Measurements from ENCODE around the gene SRSF11.
A peak's percentile ranks its signal among the peaks of the same experiment; 100 is the strongest.
"Not testable (repeated sequence)": the region's sequence is repeated elsewhere in the genome, so short reads cannot be mapped to it uniquely, and the experiment has no call there.

Gene SRSF11, protein sequence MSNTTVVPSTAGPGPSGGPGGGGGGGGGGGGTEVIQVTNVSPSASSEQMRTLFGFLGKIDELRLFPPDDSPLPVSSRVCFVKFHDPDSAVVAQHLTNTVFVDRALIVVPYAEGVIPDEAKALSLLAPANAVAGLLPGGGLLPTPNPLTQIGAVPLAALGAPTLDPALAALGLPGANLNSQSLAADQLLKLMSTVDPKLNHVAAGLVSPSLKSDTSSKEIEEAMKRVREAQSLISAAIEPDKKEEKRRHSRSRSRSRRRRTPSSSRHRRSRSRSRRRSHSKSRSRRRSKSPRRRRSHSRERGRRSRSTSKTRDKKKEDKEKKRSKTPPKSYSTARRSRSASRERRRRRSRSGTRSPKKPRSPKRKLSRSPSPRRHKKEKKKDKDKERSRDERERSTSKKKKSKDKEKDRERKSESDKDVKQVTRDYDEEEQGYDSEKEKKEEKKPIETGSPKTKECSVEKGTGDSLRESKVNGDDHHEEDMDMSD

GRCh38 chr1:70221238-70222121 is at the start of gene SRSF11:
Gene SRSF11, plus strand, starts transcription at chr1:70221380. Its CDS starts 257 bp downstream, at chr1:70221637.
- Histone ChIP-seq H3K9me3 (ENCODE audit: low read depth, low read length) (no peaks in the 10 kb centered on the region), H3K27ac (peak within 1 kb of the TSS; percentile 94), H3K4me3 (peak within 1 kb of the TSS; percentile 91), H3K36me3 (ENCODE audit: insufficient read depth, low read length) (peaks cover 43% of the 10 kb centered on the region), H3K9ac (ENCODE audit: insufficient read length) (peak within 1 kb of the TSS; percentile 99)
- TF ChIP-seq POLR2AphosphoS5 (IDR thresholded peaks at IDR 0.05; ENCODE audit: borderline replicate concordance, low read depth, low read length) (peak; percentile 94), EZH2 (IDR thresholded peaks at IDR 0.05) (no peak), FOXP2 (optimal IDR thresholded peaks at IDR 0.05; ENCODE audit: control extremely low read depth, extremely low read length, insufficient read depth) (peak; percentile 44)
- DNase-seq (ENCODE audit: low read depth, low spot score): peak; percentile 64

- no peak overlapping the region for H3K4me3 ChIP-seq
- H3K27ac ChIP-seq: no peak overlapping the region
- TF ChIP-seq EZH2 (IDR thresholded peaks at IDR 0.05) (no peak), FOXP2 (optimal IDR thresholded peaks at IDR 0.05; ENCODE audit: control extremely low read depth, extremely low read length, insufficient read depth) (no peak), POLR2AphosphoS5 (IDR thresholded peaks at IDR 0.05; ENCODE audit: borderline replicate concordance, low read depth, low read length) (no peak)
- no peak for DNase-seq (ENCODE audit: low read depth, low spot score)
- H3K9me3 ChIP-seq (ENCODE audit: low read depth, low read length): no peaks in the 10 kb centered on the region
- peaks cover 30% of the 10 kb centered on the region for H3K36me3 ChIP-seq (ENCODE audit: insufficient read depth, low read length)
- H3K9ac ChIP-seq (ENCODE audit: insufficient read length): no peak overlapping the region
Measured at GRCh38 chr1:70171512-70171911, 49.7 kb upstream of the SRSF11 start.

GRCh38 chr1:70185181-70185580 is 36.0 kb upstream of the SRSF11 start:
- not testable (repeated sequence) for DNase-seq (ENCODE audit: low read depth, low spot score); H3K9me3 ChIP-seq (ENCODE audit: low read depth, low read length); H3K4me3 ChIP-seq; H3K9ac ChIP-seq (ENCODE audit: insufficient read length); H3K27ac ChIP-seq
- H3K36me3 ChIP-seq (ENCODE audit: insufficient read depth, low read length): peaks cover 28% of the 10 kb centered on the region

DNA sequence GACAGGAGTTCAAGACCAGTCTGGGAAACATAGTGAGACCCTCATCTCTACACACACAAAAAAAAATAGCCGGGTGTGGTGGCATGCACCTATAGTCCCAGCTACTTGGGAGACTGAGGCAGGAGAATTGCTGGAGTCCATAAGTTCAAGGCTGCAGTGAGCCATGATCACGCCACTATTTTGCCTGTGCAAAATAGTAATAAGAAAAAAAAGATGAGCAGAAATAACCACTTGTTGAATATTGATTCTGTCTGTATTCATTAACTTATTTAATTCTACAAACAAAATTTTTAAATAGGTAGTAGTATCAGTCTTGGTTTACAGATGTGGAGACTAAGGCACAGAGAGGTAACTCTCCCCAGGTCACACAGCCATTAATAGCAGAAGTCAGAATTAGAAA is 32.7 kb upstream of the SRSF11 start:
- no peak for DNase-seq (ENCODE audit: low read depth, low spot score)
- peaks cover 20% of the 10 kb centered on the region for H3K36me3 ChIP-seq (ENCODE audit: insufficient read depth, low read length)
- H3K9me3 ChIP-seq (ENCODE audit: low read depth, low read length): no peaks in the 10 kb centered on the region
- H3K27ac ChIP-seq: no peak overlapping the region
- H3K9ac ChIP-seq (ENCODE audit: insufficient read length): no peak overlapping the region
- H3K4me3 ChIP-seq: no peak overlapping the region
- TF ChIP-seq FOXP2 (optimal IDR thresholded peaks at IDR 0.05; ENCODE audit: control extremely low read depth, extremely low read length, insufficient read depth): no peak
- no peak for TF ChIP-seq EZH2 (IDR thresholded peaks at IDR 0.05)
- no peak for TF ChIP-seq POLR2AphosphoS5 (IDR thresholded peaks at IDR 0.05; ENCODE audit: borderline replicate concordance, low read depth, low read length)

- Histone ChIP-seq H3K36me3 (ENCODE audit: insufficient read depth, low read length) (peaks cover 12% of the 10 kb centered on the region), H3K9me3 (ENCODE audit: low read depth, low read length) (no peaks in the 10 kb centered on the region), H3K9ac (ENCODE audit: insufficient read length) (no peak overlapping the region), H3K4me3 (no peak overlapping the region), H3K27ac (no peak overlapping the region)
- DNase-seq (ENCODE audit: low read depth, low spot score): no peak
- TF ChIP-seq EZH2 (IDR thresholded peaks at IDR 0.05) (no peak), FOXP2 (optimal IDR thresholded peaks at IDR 0.05; ENCODE audit: control extremely low read depth, extremely low read length, insufficient read depth) (no peak), POLR2AphosphoS5 (IDR thresholded peaks at IDR 0.05; ENCODE audit: borderline replicate concordance, low read depth, low read length) (no peak)
Measured at GRCh38 chr1:70190180-70190579, 31.0 kb upstream of the SRSF11 start.

GRCh38 chr1:70192446-70192845 is 28.7 kb upstream of the SRSF11 start:
- not testable (repeated sequence) for DNase-seq (ENCODE audit: low read depth, low spot score); H3K9ac ChIP-seq (ENCODE audit: insufficient read length); H3K36me3 ChIP-seq (ENCODE audit: insufficient read depth, low read length); H3K27ac ChIP-seq; H3K9me3 ChIP-seq (ENCODE audit: low read depth, low read length); H3K4me3 ChIP-seq

GRCh38 chr1:70194601-70195000 is 26.6 kb upstream of the SRSF11 start:
- Histone ChIP-seq H3K27ac (no peak overlapping the region), H3K4me3 (no peak overlapping the region), H3K36me3 (ENCODE audit: insufficient read depth, low read length) (no peaks in the 10 kb centered on the region; the same call in 1 of the 2 replicates), H3K9ac (ENCODE audit: insufficient read length) (no peak overlapping the region), H3K9me3 (ENCODE audit: low read depth, low read length) (no peaks in the 10 kb centered on the region)
- TF ChIP-seq FOXP2 (optimal IDR thresholded peaks at IDR 0.05; ENCODE audit: control extremely low read depth, extremely low read length, insufficient read depth) (no peak), EZH2 (IDR thresholded peaks at IDR 0.05) (no peak), POLR2AphosphoS5 (IDR thresholded peaks at IDR 0.05; ENCODE audit: borderline replicate concordance, low read depth, low read length) (no peak)
- no peak for DNase-seq (ENCODE audit: low read depth, low spot score)

GRCh38 chr1:70195342-70195741 is 25.8 kb upstream of the SRSF11 start:
- no peak overlapping the region for H3K9ac ChIP-seq (ENCODE audit: insufficient read length)
- DNase-seq (ENCODE audit: low read depth, low spot score): no peak
- H3K27ac ChIP-seq: no peak overlapping the region
- TF ChIP-seq FOXP2 (optimal IDR thresholded peaks at IDR 0.05; ENCODE audit: control extremely low read depth, extremely low read length, insufficient read depth) (no peak), EZH2 (IDR thresholded peaks at IDR 0.05) (no peak)
- H3K4me3 ChIP-seq: no peak overlapping the region
- H3K36me3 ChIP-seq (ENCODE audit: insufficient read depth, low read length): no peaks in the 10 kb centered on the region; the same call in 1 of the 2 replicates
- no peaks in the 10 kb centered on the region for H3K9me3 ChIP-seq (ENCODE audit: low read depth, low read length)
